Measurements from ENCODE around the gene ZBTB38. TPM values are rescaled to one million over a fixed set of nuclear protein-coding genes. Genes with fewer than 3 reads are reported as not detected.

ZBTB38 gene
- total RNA-seq, 1 donor from 2014 or later = 116 TPM

DNA sequence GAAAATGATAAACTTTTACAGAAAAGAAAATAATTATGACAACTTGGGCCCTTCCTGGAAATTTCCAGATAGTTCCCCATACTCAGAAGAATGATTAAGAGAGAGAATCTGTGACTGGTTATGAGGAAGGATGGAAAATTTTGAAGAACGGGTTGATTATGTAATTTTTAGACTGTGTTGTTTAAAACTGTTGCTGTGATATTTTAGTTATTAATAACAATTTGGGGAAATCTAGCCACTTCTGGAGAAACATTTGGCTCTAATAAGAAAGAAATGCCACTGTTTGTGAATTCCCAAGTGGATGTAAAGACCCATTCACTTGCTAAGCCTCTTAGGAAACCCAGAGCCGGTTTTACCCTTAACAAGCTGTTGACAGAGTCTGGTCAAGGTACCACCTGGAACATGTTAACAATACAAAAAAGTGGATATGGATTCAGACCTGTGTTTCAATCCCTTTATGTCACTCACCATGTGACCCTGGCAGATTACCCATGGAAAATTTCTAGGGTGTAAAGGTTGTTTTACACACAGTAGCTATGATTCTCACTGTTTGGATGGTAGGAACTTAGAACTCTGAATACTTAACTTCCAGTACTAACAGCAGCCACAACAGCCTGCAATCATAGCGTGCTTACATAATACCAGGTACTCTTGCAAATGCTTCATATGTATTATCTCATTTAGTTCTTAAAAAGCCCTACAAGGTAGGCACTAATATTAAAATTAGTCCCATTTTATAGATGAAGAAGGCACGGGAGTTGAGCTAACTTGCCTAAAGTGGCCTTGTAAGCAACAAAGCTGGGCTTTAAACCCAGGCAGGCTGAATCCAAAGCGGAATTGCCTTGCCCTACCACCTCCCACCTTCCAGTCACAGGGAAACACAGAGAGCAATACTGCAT lies 32.0 kb downstream of the ZBTB38 start:
- peaks cover 61% of the 10 kb centered on the region for H3K4me1 ChIP-seq
- H3K27ac ChIP-seq (replicated peaks) = peak overlapping the region; percentile 99
- intact Hi-C loops (cut with micrococcal nuclease) = no loop called here
- H3K4me3 ChIP-seq = no peak overlapping the region
- H3K36me3 ChIP-seq = peaks cover 39% of the 10 kb centered on the region
- no peak for DNase-seq
- no peaks in the 10 kb centered on the region for H3K27me3 ChIP-seq (ENCODE audit: low read depth)
- H3K9me3 ChIP-seq (replicated peaks) = peaks cover 6% of the 10 kb centered on the region
- TF ChIP-seq CTCF (IDR thresholded peaks at IDR 0.05; ENCODE audit: borderline replicate concordance) = no peak

- H3K9me3 ChIP-seq (replicated peaks) = peaks cover 6% of the 10 kb centered on the region
- peaks cover 42% of the 10 kb centered on the region for H3K36me3 ChIP-seq
- H3K27ac ChIP-seq (replicated peaks) = peak overlapping the region; percentile 99
- TF ChIP-seq CTCF (IDR thresholded peaks at IDR 0.05; ENCODE audit: borderline replicate concordance) = no peak
- peaks cover 69% of the 10 kb centered on the region for H3K4me1 ChIP-seq
- intact Hi-C loops (cut with micrococcal nuclease) = no loop called here
- H3K27me3 ChIP-seq (ENCODE audit: low read depth) = no peaks in the 10 kb centered on the region
- H3K4me3 ChIP-seq = peak overlapping the region; percentile 79
- no peak for DNase-seq
Measured at GRCh38 chr3:141401095-141401494, 32.8 kb downstream of the ZBTB38 start.

- peaks cover 76% of the 10 kb centered on the region for H3K4me1 ChIP-seq
- peaks cover 40% of the 10 kb centered on the region for H3K36me3 ChIP-seq
- TF ChIP-seq CTCF (IDR thresholded peaks at IDR 0.05; ENCODE audit: borderline replicate concordance) = peak; percentile 10
- peak overlapping the region; percentile 79 for H3K4me3 ChIP-seq
- H3K27me3 ChIP-seq (ENCODE audit: low read depth) = no peaks in the 10 kb centered on the region
- DNase-seq = peak; percentile 62
- no peaks in the 10 kb centered on the region for H3K9me3 ChIP-seq (replicated peaks)
- H3K27ac ChIP-seq (replicated peaks) = peak overlapping the region; percentile 99
- intact Hi-C loops (cut with micrococcal nuclease) = no loop called here
Measured at GRCh38 chr3:141401573-141402475, 33.5 kb downstream of the ZBTB38 start.

DNA sequence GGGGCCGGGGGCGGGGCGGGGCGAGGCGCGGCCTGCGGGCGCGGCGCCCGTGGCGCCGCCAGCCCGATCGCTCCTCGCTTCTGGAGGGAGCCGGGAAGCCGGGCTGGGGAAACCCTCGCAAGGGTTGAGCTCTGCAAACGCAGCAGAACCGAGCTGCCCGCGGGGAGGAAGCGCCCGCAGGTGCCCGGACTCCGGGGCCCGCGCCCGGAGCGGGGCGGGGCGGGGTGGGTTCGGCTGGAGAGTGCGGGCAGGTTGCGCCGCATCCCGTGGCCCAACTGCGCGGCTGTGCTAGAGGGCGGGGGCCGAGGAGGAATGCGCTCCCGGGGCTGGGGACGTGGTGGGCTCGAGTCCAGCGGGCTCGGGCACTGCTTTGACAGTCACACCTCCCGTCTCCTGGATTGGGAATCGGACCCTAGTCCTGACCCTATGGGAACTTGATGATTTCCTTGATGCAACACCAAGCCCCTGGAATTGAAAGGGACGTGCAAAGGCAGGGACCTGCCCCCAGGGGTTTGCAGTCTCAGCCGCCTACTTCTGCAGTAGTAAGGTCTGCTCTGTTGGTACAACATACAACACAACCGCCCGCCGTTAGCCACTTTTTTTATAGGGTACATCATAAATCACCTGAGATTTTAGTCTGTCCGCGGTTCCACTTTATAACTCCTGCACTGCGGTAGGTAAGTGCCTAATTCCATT lies 34.3 kb downstream of the ZBTB38 start:
- intact Hi-C loops (cut with micrococcal nuclease) = no loop called here
- Histone ChIP-seq H3K27ac (replicated peaks) (peak overlapping the region; percentile 99), H3K9me3 (replicated peaks) (no peaks in the 10 kb centered on the region), H3K4me1 (peaks cover 84% of the 10 kb centered on the region), H3K27me3 (ENCODE audit: low read depth) (no peaks in the 10 kb centered on the region), H3K36me3 (peaks cover 38% of the 10 kb centered on the region), H3K4me3 (peak overlapping the region; percentile 79)
- DNase-seq = peak; percentile 84
- peak; percentile 40 for TF ChIP-seq CTCF (IDR thresholded peaks at IDR 0.05; ENCODE audit: borderline replicate concordance)

- Histone ChIP-seq H3K4me1 (peaks cover 94% of the 10 kb centered on the region), H3K27ac (replicated peaks) (peak overlapping the region; percentile 99), H3K9me3 (replicated peaks) (no peaks in the 10 kb centered on the region), H3K36me3 (peaks cover 46% of the 10 kb centered on the region), H3K4me3 (peak overlapping the region; percentile 79), H3K27me3 (ENCODE audit: low read depth) (no peaks in the 10 kb centered on the region)
- intact Hi-C loops (cut with micrococcal nuclease) = no loop called here
- TF ChIP-seq CTCF (IDR thresholded peaks at IDR 0.05; ENCODE audit: borderline replicate concordance) = no peak
- DNase-seq = no peak
Measured at GRCh38 chr3:141403576-141403975, 35.3 kb downstream of the ZBTB38 start.

Data from left ventricle myocardium inferior (tissue), 1 donor.